Endothelial cell of umbilical vein (primary cell): ENCODE data around the gene ATAT1. TPM values are rescaled to one million over a fixed set of nuclear protein-coding genes. Genes with fewer than 3 reads are reported as not detected.

Experiments used
- BruUV-seq: library from RNA; stranded (reverse); fragments of 400-500 nt; replicated peaks from 2 replicates; lab custom pipeline; 2021; lab: Mats Ljungman, UMichigan
- CTCF ChIA-PET: fragments of 300-600, 350-600 bp; sonication (Branson Sonifier 250); formaldehyde crosslinking; loops from one replicate; lab custom pipeline; 2021; ENCODE audit warnings: antibody characterized with exemption, inconsistent platforms; lab: Charles Lee
- POLR2A ChIA-PET: fragments of 300-600, 350-600 bp; sonication (Branson Sonifier 250); formaldehyde crosslinking; loops from one replicate; lab custom pipeline; 2021; ENCODE audit warnings: antibody characterized with exemption, inconsistent platforms; lab: Charles Lee
- DNase-seq: peaks from one replicate; pipeline ENCODE4 v3.0.0-alpha.2; 2011; ENCODE audit warnings: low read depth, low spot score
- FAIRE-seq: peaks from 2 replicates; lab custom pipeline; 2011; peaks lifted over from hg19 to GRCh38; lab: Jason Lieb, UNC
- H2AFZ ChIP-seq: 2 replicates; pipeline ENCODE4 v1.6.0; 2012; ENCODE audit warnings: low read depth, low read length, control low read depth, inconsistent platforms
- H3K27ac ChIP-seq: 2 replicates; pipeline ENCODE4 v1.5.1; 2011; ENCODE audit warnings: low read depth, mild to moderate bottlenecking, control low read depth, low read length, moderate library complexity; ENCODE audit not compliant: insufficient read depth
- H3K27me3 ChIP-seq, 2 experiments: 2 replicates each; pipeline versions ENCODE4 v1.6.0 to v1.6.1; 2011; ENCODE audit warnings: low read length in 2 of 2, mixed read lengths in 1 of 2; ENCODE audit not compliant: control insufficient read depth in 2 of 2, insufficient read depth in 2 of 2
- H3K36me3 ChIP-seq, 2 experiments: 2 replicates in 1 of 2; 3 replicates in 1 of 2; pipeline ENCODE4 v1.5.1; 2011; ENCODE audit warnings: low read length in 2 of 2, mild to moderate bottlenecking in 1 of 2, moderate library complexity in 1 of 2; ENCODE audit not compliant: control insufficient read depth in 2 of 2, insufficient read depth in 2 of 2; ENCODE audit errors: extremely low read depth in 1 of 2
- H3K4me1 ChIP-seq: 3 replicates; pipeline ENCODE4 v1.5.1; 2011; ENCODE audit warnings: mild to moderate bottlenecking, low read length; ENCODE audit not compliant: control insufficient read depth, insufficient read depth; ENCODE audit errors: extremely low read depth
- H3K4me2 ChIP-seq: 2 replicates; pipeline ENCODE4 v1.6.1; 2011; ENCODE audit warnings: low read length, control low read depth, mixed read lengths; ENCODE audit not compliant: insufficient read depth
- H3K4me3 ChIP-seq, 3 experiments: fragments of 200-600 bp in 1 of 3; sonication (generic), shearing (Covaris generic) in 1 of 3; replicated peaks in 1 of 3; 2 replicates each; pipeline ENCODE4 v1.5.1; 2011 to 2016; ENCODE audit warnings: control low read depth in 3 of 3, low read length in 3 of 3, mild to moderate bottlenecking in 2 of 3, inconsistent platforms in 1 of 3, low read depth in 1 of 3, moderate library complexity in 1 of 3; ENCODE audit not compliant: insufficient read depth in 1 of 3
- H3K79me2 ChIP-seq: 2 replicates; pipeline ENCODE4 v1.6.0; 2012; ENCODE audit warnings: low read length, inconsistent platforms; ENCODE audit not compliant: control insufficient read depth, insufficient read depth
- H3K9ac ChIP-seq: replicated peaks from 2 replicates; pipeline ENCODE3; 2011; ENCODE audit warnings: low read length, control low read depth; ENCODE audit not compliant: insufficient read depth; ENCODE audit errors: extremely low read depth
- H3K9me1 ChIP-seq: replicated peaks from 3 replicates; pipeline ENCODE4 v1.6.0; 2011; ENCODE audit warnings: mild to moderate bottlenecking, low read length; ENCODE audit not compliant: control insufficient read depth, insufficient read depth; ENCODE audit errors: extremely low read depth
- H3K9me3 ChIP-seq: replicated peaks from 2 replicates; pipeline ENCODE4 v1.5.1; 2012; ENCODE audit warnings: low read length, inconsistent platforms; ENCODE audit not compliant: control insufficient read depth, insufficient read depth
- H4K20me1 ChIP-seq: replicated peaks from 2 replicates; pipeline ENCODE3; 2011; ENCODE audit warnings: mild to moderate bottlenecking, low read length; ENCODE audit not compliant: control insufficient read depth, insufficient read depth; ENCODE audit errors: extremely low read depth
- EZH2 ChIP-seq: IDR thresholded peaks from 2 replicates; pipeline ENCODE4 v1.6.1; 2012; ENCODE audit warnings: borderline replicate concordance, low read depth, mild to moderate bottlenecking, moderate library complexity, low read length, inconsistent platforms; ENCODE audit not compliant: severe bottlenecking
- FOS ChIP-seq: IDR thresholded peaks from 2 replicates; pipeline ENCODE4 v1.6.1; 2011; ENCODE audit warnings: mild to moderate bottlenecking, low read length, moderate library complexity, borderline replicate concordance; ENCODE audit not compliant: insufficient read depth
- GATA2 ChIP-seq: IDR thresholded peaks from 2 replicates; pipeline ENCODE4 v1.7.0; 2011; ENCODE audit warnings: low read depth, mild to moderate bottlenecking, moderate library complexity, mixed read lengths, low read length; ENCODE audit not compliant: insufficient read length, insufficient read depth
- JUN ChIP-seq: IDR thresholded peaks from 2 replicates; pipeline ENCODE4 v1.6.1; 2011; ENCODE audit warnings: borderline replicate concordance, low read depth; ENCODE audit not compliant: insufficient read length, insufficient read depth
- POLR2A ChIP-seq: IDR thresholded peaks from 2 replicates; pipeline ENCODE4 v1.6.1; 2012; ENCODE audit warnings: low read depth, mild to moderate bottlenecking, control low read depth, low read length
- POLR2AphosphoS5 ChIP-seq: IDR thresholded peaks from 2 replicates; pipeline ENCODE4 v1.6.1; 2012; ENCODE audit warnings: low read depth, mild to moderate bottlenecking, control low read depth, low read length, moderate library complexity; ENCODE audit not compliant: insufficient read depth
- dilution Hi-C: fragments of 300-500 bp; cut with MboI; formaldehyde crosslinking; loops from one replicate; pipeline ENCODE4 v1.15.0; 2019; ENCODE audit warnings: low sequenced_read_pairs; ENCODE audit not compliant: extremely low pct_ligation_motif_present
- intact Hi-C: fragments of 100-400 bp; cut with micrococcal nuclease; formaldehyde crosslinking; loops from one replicate; pipeline ENCODE4 v1.10.0; 2022
- polyA plus RNA-seq, 4 experiments: library from polyadenylated mRNA; depleted of rRNA in 3 of 4; stranded (reverse) in 3 of 4; unstranded in 1 of 4; fragments of >200 nt; gene quantifications; 2 replicates each; pipeline versions ENCODE4 v1.2.1 to v1.2.3, GENCODE V29; 2011 to 2012; ENCODE audit warnings: missing spikeins in 1 of 4
- total RNA-seq: library from RNA; stranded (reverse); gene quantifications from 2 replicates; pipeline ENCODE4 v1.2.3, GENCODE V29; 2021
- TF ChIP-seq, protein P1 (sequence below): IDR thresholded peaks from 2 replicates; pipeline ENCODE4 v1.6.1; 2011; ENCODE audit not compliant: insufficient read depth, insufficient read length
- TF ChIP-seq, protein P2 (sequence below), 2 donors: IDR thresholded peaks; 1 replicate in 1 of 2; 2 replicates in 1 of 2; pipeline ENCODE4 v1.5.1; 2011; ENCODE audit warnings: low read length in 2 of 2, mild to moderate bottlenecking in 2 of 2, moderate library complexity in 2 of 2, control low read depth in 1 of 2, inconsistent platforms in 1 of 2, low read depth in 1 of 2; ENCODE audit not compliant: insufficient read depth in 1 of 2; ENCODE audit errors: extremely low read depth in 1 of 2

ATAT1 gene
- total and polyA plus RNA-seq, 2 donors (not counting 3 experiments of a cell fraction or from before 2014, with no cell fraction given): 17.4 to 18.4 TPM

DNA sequence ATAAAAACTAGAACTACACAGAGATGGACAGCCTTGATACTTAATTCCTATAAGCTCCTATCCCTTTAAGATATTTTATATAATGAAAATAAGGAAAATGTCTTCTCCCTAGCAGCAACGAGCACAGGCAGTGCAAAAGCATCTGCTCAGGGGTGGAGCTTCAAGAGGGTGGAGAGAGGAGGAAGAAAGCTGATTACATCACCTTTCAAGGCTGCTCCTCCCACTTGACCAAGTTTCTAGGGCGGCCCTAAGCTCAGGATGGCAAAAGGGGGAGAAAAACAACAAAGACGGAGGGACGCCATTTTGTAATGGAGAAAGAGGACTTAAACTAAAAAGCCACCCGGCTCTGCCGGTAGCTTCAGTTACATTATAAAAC, 11.8 kb upstream of the ATAT1 start:
- Histone ChIP-seq H3K9me3 (no peaks in the 10 kb centered on the region), H3K9me1 (no peaks in the 10 kb centered on the region), H3K4me2 (peak overlapping the region; percentile 99), H3K79me2 (peaks cover 40% of the 10 kb centered on the region), H4K20me1 (no peaks in the 10 kb centered on the region), H3K27ac (peak overlapping the region; percentile 86), H3K27me3 (no peaks in the 10 kb centered on the region), H3K36me3 (peaks cover 2 to 7% of the 10 kb centered on the region in 2 experiments), H3K9ac (peak overlapping the region; percentile 99), H2AFZ (no peak overlapping the region), H3K4me1 (peaks cover 21% of the 10 kb centered on the region), H3K4me3 (peak overlapping the region in 2 of 3 experiments; percentile 65 to 84)
- FAIRE-seq (peak; percentile 84), DNase-seq (peak; percentile 98)
- ChIA-PET POLR2A (interaction anchor here (0.6 to 4.1 kb wide), 17 partner anchors 9 to 1128 kb away, joined by 3 to 63 read pairs (median 5); partner anchors contain the start of genes ABCF1, ATAT1, DHX16 and MDC1), CTCF (interaction anchor here (0.6 to 4.5 kb wide), 7 partner anchors 14 to 290 kb away, joined by 3 to 44 read pairs (median 5); no protein-coding TSS in a partner anchor)
- intact Hi-C loops (loop anchor here (1.0 to 5.0 kb wide), 3 partner anchors 58 to 133 kb away; partner anchors contain the start of gene DHX16), dilution Hi-C loops (no loop called here)
- TF ChIP-seq POLR2A (no peak), GATA2 (no peak), POLR2AphosphoS5 (peak; percentile 13), EZH2 (no peak), JUN (peak; percentile 53), FOS (no peak)
- TF ChIP-seq, protein P1, sequence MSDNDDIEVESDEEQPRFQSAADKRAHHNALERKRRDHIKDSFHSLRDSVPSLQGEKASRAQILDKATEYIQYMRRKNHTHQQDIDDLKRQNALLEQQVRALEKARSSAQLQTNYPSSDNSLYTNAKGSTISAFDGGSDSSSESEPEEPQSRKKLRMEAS: no peak
- TF ChIP-seq, protein P2, sequence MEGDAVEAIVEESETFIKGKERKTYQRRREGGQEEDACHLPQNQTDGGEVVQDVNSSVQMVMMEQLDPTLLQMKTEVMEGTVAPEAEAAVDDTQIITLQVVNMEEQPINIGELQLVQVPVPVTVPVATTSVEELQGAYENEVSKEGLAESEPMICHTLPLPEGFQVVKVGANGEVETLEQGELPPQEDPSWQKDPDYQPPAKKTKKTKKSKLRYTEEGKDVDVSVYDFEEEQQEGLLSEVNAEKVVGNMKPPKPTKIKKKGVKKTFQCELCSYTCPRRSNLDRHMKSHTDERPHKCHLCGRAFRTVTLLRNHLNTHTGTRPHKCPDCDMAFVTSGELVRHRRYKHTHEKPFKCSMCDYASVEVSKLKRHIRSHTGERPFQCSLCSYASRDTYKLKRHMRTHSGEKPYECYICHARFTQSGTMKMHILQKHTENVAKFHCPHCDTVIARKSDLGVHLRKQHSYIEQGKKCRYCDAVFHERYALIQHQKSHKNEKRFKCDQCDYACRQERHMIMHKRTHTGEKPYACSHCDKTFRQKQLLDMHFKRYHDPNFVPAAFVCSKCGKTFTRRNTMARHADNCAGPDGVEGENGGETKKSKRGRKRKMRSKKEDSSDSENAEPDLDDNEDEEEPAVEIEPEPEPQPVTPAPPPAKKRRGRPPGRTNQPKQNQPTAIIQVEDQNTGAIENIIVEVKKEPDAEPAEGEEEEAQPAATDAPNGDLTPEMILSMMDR (IDR thresholded peaks at IDR 0.05; ENCODE audit: extremely low read depth in 1 of 2, insufficient read depth in 1 of 2, low read depth in 1 of 2, low read length in 2 of 2): no peak
- no TSS peak for BruUV-seq
